ENCODE measurements around the gene DNAJC7. TPM values are rescaled to one million over a fixed set of nuclear protein-coding genes. Genes with fewer than 3 reads are reported as not detected.

DNAJC7 gene
- total RNA-seq, 4 donors from 2014 or later, result 43.1 to 51.1 (median 44.4) TPM

- intact Hi-C loops (cut with DNase I), result no loop called here
- no peak overlapping the region for H3K27ac ChIP-seq (replicated peaks in 1 of 4)
- H3K27me3 ChIP-seq, result peaks cover 0 to 34% (median 2%) of the 10 kb centered on the region in 4 donors
- TF ChIP-seq CTCF (IDR thresholded peaks at IDR 0.05) (no peak), POLR2AphosphoS5 (IDR thresholded peaks at IDR 0.05) (no peak), POLR2A (IDR thresholded peaks at IDR 0.05; ENCODE audit: low read depth) (no peak), EP300 (IDR thresholded peaks at IDR 0.05) (no peak)
- H3K36me3 ChIP-seq, result no peaks in the 10 kb centered on the region
- H3K4me3 ChIP-seq, result no peak overlapping the region
- H3K4me1 ChIP-seq, result peaks cover 0 to 3% (median 0%) of the 10 kb centered on the region in 4 donors
- WGBS, result 88% methylated on average over 4 of the region's 4 CpGs
- no peak for DNase-seq (ENCODE audit: extremely low spot score)
- H3K9me3 ChIP-seq, result no peaks in the 10 kb centered on the region
These were observed 43.0 kb upstream of the DNAJC7 start for GRCh38 chr17:42060231-42060630.

DNA sequence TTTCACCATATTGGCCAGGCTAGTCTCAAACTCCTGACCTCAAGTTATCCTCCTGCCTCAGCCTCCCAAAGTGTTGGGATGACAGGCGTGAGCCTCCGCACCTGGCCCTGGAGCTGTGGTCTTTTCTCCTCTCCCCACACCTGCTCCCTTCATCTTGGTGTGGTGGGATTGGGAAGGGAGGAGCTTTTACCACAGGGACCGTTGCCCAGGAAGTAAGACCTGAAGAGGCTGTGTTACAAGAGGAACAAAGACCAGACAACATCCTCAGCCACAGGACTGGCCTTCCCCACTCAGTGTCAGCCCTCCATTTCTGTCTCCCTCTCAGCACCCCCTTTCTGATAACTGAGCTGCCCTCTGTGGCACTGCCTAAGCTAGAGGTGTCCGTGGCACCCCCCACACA is 42.6 kb upstream of the DNAJC7 start:
- intact Hi-C loops (cut with DNase I), result no loop called here

GRCh38 chr17:42058063-42058462 is 40.8 kb upstream of the DNAJC7 start:
- Histone ChIP-seq H3K27ac (replicated peaks in 1 of 4) (no peak overlapping the region), H3K4me3 (no peak overlapping the region), H3K4me1 (no peaks in the 10 kb centered on the region), H3K27me3 (peaks cover 0 to 56% (median 7%) of the 10 kb centered on the region in 4 donors), H3K36me3 (no peaks in the 10 kb centered on the region), H3K9me3 (no peaks in the 10 kb centered on the region)
- no peak for DNase-seq (ENCODE audit: extremely low spot score)
- no peak for TF ChIP-seq EP300 (IDR thresholded peaks at IDR 0.05)
- no peak for TF ChIP-seq POLR2AphosphoS5 (IDR thresholded peaks at IDR 0.05)
- no peak for TF ChIP-seq POLR2A (IDR thresholded peaks at IDR 0.05; ENCODE audit: low read depth)
- TF ChIP-seq CTCF (IDR thresholded peaks at IDR 0.05), result no peak
- intact Hi-C loops (cut with DNase I), result no loop called here
- WGBS, result 62% methylated on average over 7 of the region's 7 CpGs

More for the DNA sequence above, 42.6 kb upstream of the DNAJC7 start:
- Histone ChIP-seq H3K27me3 (peaks cover 0 to 38% (median 2%) of the 10 kb centered on the region in 4 donors), H3K27ac (replicated peaks in 1 of 4) (no peak overlapping the region), H3K4me1 (peaks cover 0 to 3% (median 0%) of the 10 kb centered on the region in 4 donors), H3K9me3 (no peaks in the 10 kb centered on the region), H3K4me3 (no peak overlapping the region), H3K36me3 (no peaks in the 10 kb centered on the region)
- TF ChIP-seq POLR2A (IDR thresholded peaks at IDR 0.05; ENCODE audit: low read depth) (no peak), CTCF (IDR thresholded peaks at IDR 0.05) (no peak), POLR2AphosphoS5 (IDR thresholded peaks at IDR 0.05) (no peak), EP300 (IDR thresholded peaks at IDR 0.05) (no peak)
- WGBS, result 66% methylated on average over 4 of the region's 4 CpGs
- no peak for DNase-seq (ENCODE audit: extremely low spot score)

DNA sequence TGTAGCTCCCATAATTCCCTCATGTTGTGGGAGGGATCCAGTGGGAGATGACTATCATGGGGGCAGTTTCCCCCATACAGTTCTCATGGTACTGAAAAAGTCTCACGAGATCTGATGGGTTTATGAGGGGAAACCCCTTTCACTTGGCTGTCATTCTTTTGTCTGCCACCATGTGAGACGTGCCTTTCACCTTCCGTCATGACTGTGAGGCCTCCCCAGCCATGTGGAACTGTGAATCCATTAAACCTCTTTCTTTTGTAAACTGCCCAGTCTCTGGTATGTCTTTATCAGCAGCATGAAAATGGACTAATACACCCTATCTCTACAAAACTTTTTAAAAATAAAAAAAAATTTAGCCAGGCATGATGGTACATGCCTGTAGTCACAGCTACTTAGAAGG is 39.4 kb upstream of the DNAJC7 start:
- no peaks in the 10 kb centered on the region for H3K4me1 ChIP-seq
- H3K9me3 ChIP-seq, result no peaks in the 10 kb centered on the region
- intact Hi-C loops (cut with DNase I), result no loop called here
- no peak for DNase-seq (ENCODE audit: extremely low spot score)
- peaks cover 0 to 64% (median 9%) of the 10 kb centered on the region in 4 donors for H3K27me3 ChIP-seq
- no peak for TF ChIP-seq POLR2A (IDR thresholded peaks at IDR 0.05; ENCODE audit: low read depth)
- no peak for TF ChIP-seq EP300 (IDR thresholded peaks at IDR 0.05)
- no peak overlapping the region for H3K4me3 ChIP-seq
- WGBS, result 81% methylated on average over 3 of the region's 3 CpGs
- no peaks in the 10 kb centered on the region for H3K36me3 ChIP-seq
- H3K27ac ChIP-seq (replicated peaks in 1 of 4), result no peak overlapping the region

- H3K9me3 ChIP-seq, result no peaks in the 10 kb centered on the region
- H3K4me3 ChIP-seq, result no peak overlapping the region
- H3K36me3 ChIP-seq, result no peaks in the 10 kb centered on the region
- H3K27ac ChIP-seq (replicated peaks in 1 of 4), result no peak overlapping the region
- TF ChIP-seq POLR2AphosphoS5 (IDR thresholded peaks at IDR 0.05), result no peak
- no peak for TF ChIP-seq CTCF (IDR thresholded peaks at IDR 0.05)
- no peak for TF ChIP-seq POLR2A (IDR thresholded peaks at IDR 0.05; ENCODE audit: low read depth)
- no peak for TF ChIP-seq EP300 (IDR thresholded peaks at IDR 0.05)
- DNase-seq (ENCODE audit: extremely low spot score), result no peak
- intact Hi-C loops (cut with DNase I), result no loop called here
- H3K4me1 ChIP-seq, result peaks cover 0 to 7% (median 5%) of the 10 kb centered on the region in 4 donors
- peaks cover 0 to 64% (median 9%) of the 10 kb centered on the region in 4 donors for H3K27me3 ChIP-seq
- WGBS, result 55% methylated on average over 6 of the region's 6 CpGs
These were observed 38.3 kb upstream of the DNAJC7 start for GRCh38 chr17:42055496-42055895.

Data from esophagus muscularis mucosa (tissue), 4 donors.